HepG2 (cell line): ENCODE measurements around the gene MXRA7. TPM values are rescaled to one million over a fixed set of nuclear protein-coding genes. Genes with fewer than 3 reads are reported as not detected.

ENCODE experiments used
- AKAP8 ChIP-seq: sonication (generic); formaldehyde crosslinking; IDR thresholded peaks from 2 replicates; pipeline ENCODE4 v1.5.1; 2020; ENCODE audit warnings: mild to moderate bottlenecking, missing genetic modification reagents
- BHLHE40 ChIP-seq: IDR thresholded peaks from 2 replicates; pipeline ENCODE4 v1.6.1; 2011; ENCODE audit warnings: low read length, improper control_type of control experiment
- CHD4 ChIP-seq: fragments of 200-600 bp; sonication (generic); IDR thresholded peaks from 2 replicates; pipeline ENCODE4 v1.7.0; 2017; ENCODE audit warnings: mild to moderate bottlenecking, low read length, borderline replicate concordance
- ETV5 ChIP-seq: IDR thresholded peaks from 2 replicates; pipeline ENCODE4 v1.6.1; 2018; ENCODE audit warnings: missing biosample characterization, missing genetic modification reagents, inconsistent platforms, borderline replicate concordance
- HMGXB3 ChIP-seq: sonication (generic); formaldehyde crosslinking; IDR thresholded peaks from 2 replicates; pipeline ENCODE4 v1.4.0; 2020; ENCODE audit warnings: missing genetic modification reagents, borderline replicate concordance
- MAZ ChIP-seq, 2 experiments: sonication (generic) in 1 of 2; formaldehyde crosslinking in 1 of 2; IDR thresholded peaks; 2 replicates each; pipeline versions ENCODE4 v1.5.0 to v1.6.1; 2012 to 2020; ENCODE audit warnings: low read depth in 2 of 2, mild to moderate bottlenecking in 2 of 2, borderline replicate concordance in 1 of 2, improper control_type of control experiment in 1 of 2, low read length in 1 of 2, missing genetic modification reagents in 1 of 2, moderate library complexity in 1 of 2
- NCOA5 ChIP-seq: sonication (generic); formaldehyde crosslinking; IDR thresholded peaks from 2 replicates; pipeline ENCODE4 v1.4.0; 2020; ENCODE audit warnings: missing genetic modification reagents
- NFKBIZ ChIP-seq: IDR thresholded peaks from 2 replicates; pipeline ENCODE4 v1.6.1; 2018; ENCODE audit warnings: missing genetic modification reagents, missing compliant biosample characterization
- PCBP1 ChIP-seq: fragments of 200-400 bp; formaldehyde crosslinking; IDR thresholded peaks from 2 replicates; pipeline ENCODE4 v1.6.1; 2017; ENCODE audit warnings: mild to moderate bottlenecking, low read depth, low read length, borderline replicate concordance
- PLRG1 ChIP-seq: fragments of 450-650 bp; conservative IDR thresholded peaks from 2 replicates; pipeline ENCODE4 v1.6.1; 2016
- RORA ChIP-seq: sonication (generic); formaldehyde crosslinking; IDR thresholded peaks from 2 replicates; pipeline ENCODE4 v1.5.0; 2020; ENCODE audit warnings: mild to moderate bottlenecking, missing genetic modification reagents, moderate library complexity
- TCF12 ChIP-seq, 2 experiments: fragments of 450-650 bp in 1 of 2; sonication (generic) in 1 of 2; formaldehyde crosslinking in 1 of 2; IDR thresholded peaks; 2 replicates each; pipeline versions ENCODE4 v1.6.1 to v1.8.0; 2017 to 2022; ENCODE audit warnings: antibody characterized with exemption in 1 of 2, mild to moderate bottlenecking in 1 of 2, missing genetic modification reagents in 1 of 2, moderate library complexity in 1 of 2
- ZFP62 ChIP-seq: sonication (generic); formaldehyde crosslinking; IDR thresholded peaks from 2 replicates; pipeline ENCODE4 v1.4.0; 2020; ENCODE audit warnings: missing genetic modification reagents
- ZMAT3 ChIP-seq: sonication (generic); formaldehyde crosslinking; conservative IDR thresholded peaks from 2 replicates; pipeline ENCODE4 v1.7.0; 2021; ENCODE audit warnings: missing genetic modification reagents
- ZNF691 ChIP-seq: sonication (generic); formaldehyde crosslinking; IDR thresholded peaks from 2 replicates; pipeline ENCODE4 v1.4.0; 2020; ENCODE audit warnings: missing genetic modification reagents, low read depth, mild to moderate bottlenecking, borderline replicate concordance
- ZNF75D ChIP-seq: sonication (generic); formaldehyde crosslinking; IDR thresholded peaks from 2 replicates; pipeline ENCODE4 v1.8.1; 2023; ENCODE audit warnings: missing genetic modification reagents, mild to moderate bottlenecking, borderline replicate concordance
- ZNF761 ChIP-seq: sonication (generic); formaldehyde crosslinking; conservative IDR thresholded peaks from 2 replicates; pipeline ENCODE4 v1.4.0; 2020; ENCODE audit warnings: mild to moderate bottlenecking, missing genetic modification reagents
- ZNF878 ChIP-seq: sonication (generic); formaldehyde crosslinking; IDR thresholded peaks from 2 replicates; pipeline ENCODE4 v1.8.1; 2023; ENCODE audit warnings: mild to moderate bottlenecking, missing genetic modification reagents, moderate library complexity
- polyA plus RNA-seq, 8 experiments: library from polyadenylated mRNA; depleted of rRNA in 3 of 8; stranded (reverse) in 7 of 8; unstranded in 1 of 8; fragments of >200 nt; fragmentation: Illumina TruSeq in 4 of 8; extraction: Trizol in 4 of 8; gene quantifications; 2 replicates each; pipeline versions ENCODE4 v1.2.1 to v1.2.3, GENCODE V29; 2011 to 2016; ENCODE audit warnings: low read depth in 4 of 8, missing spikeins in 1 of 8, mixed read lengths in 1 of 8; ENCODE audit not compliant: insufficient read depth in 1 of 8
- total RNA-seq, 5 experiments: library from RNA; depleted of rRNA; stranded (reverse); fragments of >200 nt; fragmentation: Illumina TruSeq; extraction: Trizol; gene quantifications; 2 replicates each; pipeline ENCODE4 v1.2.3, GENCODE V29; 2016; ENCODE audit warnings: low read depth in 1 of 5
- TF ChIP-seq, protein P1 (sequence below): sonication (generic); formaldehyde crosslinking; IDR thresholded peaks from 2 replicates; pipeline ENCODE4 v1.4.0; 2020; ENCODE audit warnings: missing genetic modification reagents
- TF ChIP-seq, protein P2 (sequence below): IDR thresholded peaks from 2 replicates; pipeline ENCODE4 v1.6.1; 2016; ENCODE audit warnings: missing biosample characterization, missing genetic modification reagents, low read depth

The MXRA7 gene
- total and polyA plus RNA-seq, 2 of the 13 experiments (the other 11 are each of a cell fraction or from before 2014, with no cell fraction given) = 44.8 to 112 TPM

DNA sequence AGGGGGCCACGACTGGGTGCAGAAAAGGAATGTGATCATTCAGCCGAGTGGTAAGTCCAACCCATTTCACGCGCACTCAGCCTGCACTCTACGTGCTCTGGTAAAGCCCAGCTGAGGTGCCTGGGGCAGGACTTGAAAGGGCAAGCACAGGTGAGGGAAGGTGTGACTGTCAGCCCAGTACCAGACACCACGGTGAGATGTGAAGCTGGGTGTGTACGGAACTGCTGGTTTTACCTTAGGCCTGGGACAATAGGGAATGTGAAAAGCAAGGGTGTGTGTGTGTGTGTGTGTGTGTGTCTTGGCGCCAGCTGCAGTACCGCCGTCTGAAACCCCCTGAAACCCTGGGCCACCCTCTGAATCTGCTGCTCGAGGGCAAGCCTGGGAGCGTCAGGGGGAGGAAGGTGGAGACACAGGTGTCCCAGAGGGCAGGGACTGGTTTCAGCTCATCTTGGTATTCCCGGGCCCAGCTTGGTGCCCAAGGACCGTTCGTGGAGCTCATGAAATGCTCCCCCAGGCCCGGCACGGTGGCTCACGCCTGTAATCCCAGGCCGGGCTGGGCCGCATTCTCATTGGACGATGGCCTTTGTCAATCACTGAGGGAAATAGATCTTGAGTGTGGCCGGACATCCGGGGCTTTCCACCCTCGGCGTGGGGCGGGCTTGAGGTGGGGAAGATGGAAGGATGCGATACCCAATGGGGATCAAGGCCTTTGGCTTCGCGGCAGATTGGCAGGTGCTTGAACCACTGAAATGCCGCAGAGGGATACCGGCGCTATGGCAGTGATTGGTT is 39.4 kb downstream of the MXRA7 start (continued):
- TF ChIP-seq PCBP1 (peak; percentile 79; the same call in 1 of the 2 replicates), RORA (CRISPR knock-in tag) (no peak), BHLHE40 (peak; percentile 14; the same call in 1 of the 2 replicates), ZFP62 (no peak), ZNF691 (CRISPR knock-in tag) (no peak; the same call in 1 of the 2 replicates), ZNF878 (CRISPR knock-in tag) (no peak; the same call in 1 of the 2 replicates), ZNF75D (CRISPR knock-in tag) (no peak), TCF12 (IDR thresholded peaks at IDR 0.05) (no peak), TCF12 (CRISPR knock-in tag; IDR thresholded peaks at IDR 0.05) (0 out of 2 replicates have a peak, but pooled peaks have one; percentile 36), CHD4 (no peak), ZMAT3 (peak; percentile 66), ZNF761 (no peak), ETV5 (peak; percentile 73; the same call in 1 of the 2 replicates), PLRG1 (no peak), MAZ (IDR thresholded peaks at IDR 0.05; ENCODE audit: borderline replicate concordance, low read depth, low read length) (peak; percentile 64; the same call in 1 of the 2 replicates), MAZ (CRISPR knock-in tag; IDR thresholded peaks at IDR 0.05; ENCODE audit: low read depth) (peak; percentile 55; the same call in 1 of the 2 replicates), NFKBIZ (CRISPR knock-in tag) (no peak; the same call in none of the 2 replicates), HMGXB3 (peak; percentile 41; the same call in 1 of the 2 replicates), AKAP8 (CRISPR knock-in tag) (0 out of 2 replicates have a peak, but pooled peaks have one; percentile 18), NCOA5 (no peak)
- TF ChIP-seq, protein P1, sequence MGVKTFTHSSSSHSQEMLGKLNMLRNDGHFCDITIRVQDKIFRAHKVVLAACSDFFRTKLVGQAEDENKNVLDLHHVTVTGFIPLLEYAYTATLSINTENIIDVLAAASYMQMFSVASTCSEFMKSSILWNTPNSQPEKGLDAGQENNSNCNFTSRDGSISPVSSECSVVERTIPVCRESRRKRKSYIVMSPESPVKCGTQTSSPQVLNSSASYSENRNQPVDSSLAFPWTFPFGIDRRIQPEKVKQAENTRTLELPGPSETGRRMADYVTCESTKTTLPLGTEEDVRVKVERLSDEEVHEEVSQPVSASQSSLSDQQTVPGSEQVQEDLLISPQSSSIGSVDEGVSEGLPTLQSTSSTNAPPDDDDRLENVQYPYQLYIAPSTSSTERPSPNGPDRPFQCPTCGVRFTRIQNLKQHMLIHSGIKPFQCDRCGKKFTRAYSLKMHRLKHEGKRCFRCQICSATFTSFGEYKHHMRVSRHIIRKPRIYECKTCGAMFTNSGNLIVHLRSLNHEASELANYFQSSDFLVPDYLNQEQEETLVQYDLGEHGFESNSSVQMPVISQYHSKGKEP (CRISPR knock-in tag) = no peak
- TF ChIP-seq, protein P2, sequence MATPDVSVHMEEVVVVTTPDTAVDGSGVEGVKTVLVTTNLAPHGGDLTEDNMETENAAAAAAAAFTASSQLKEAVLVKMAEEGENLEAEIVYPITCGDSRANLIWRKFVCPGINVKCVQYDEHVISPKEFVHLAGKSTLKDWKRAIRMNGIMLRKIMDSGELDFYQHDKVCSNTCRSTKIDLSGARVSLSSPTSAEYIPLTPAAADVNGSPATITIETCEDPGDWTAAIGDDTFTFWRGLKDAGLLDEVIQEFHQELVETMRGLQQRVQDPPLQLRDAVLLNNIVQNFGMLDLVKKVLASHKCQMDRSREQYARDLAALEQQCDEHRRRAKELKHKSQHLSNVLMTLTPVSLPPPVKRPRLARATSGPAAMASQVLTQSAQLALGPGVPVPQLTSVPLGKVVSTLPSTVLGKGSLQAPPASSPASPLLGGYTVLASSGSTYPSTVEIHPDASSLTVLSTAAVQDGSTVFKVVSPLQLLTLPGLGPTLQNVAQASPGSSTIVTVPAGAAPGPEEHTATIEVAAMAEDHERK = peak; percentile 47; the same call in 1 of the 2 replicates
